Effector CD8-positive, alpha-beta T cell (primary cell): Measurements from ENCODE around the gene ZNF628.
"Not testable (repeated sequence)": the region's sequence is repeated elsewhere in the genome, so short reads cannot be mapped to it uniquely, and the experiment has no call there.

ENCODE experiments used
- DNase-seq: peaks from one replicate; lab custom pipeline; 2025; lab: John Stamatoyannopoulos, UW
- total RNA-seq, 4 experiments: gene quantifications; one replicate each; lab custom pipeline; 2026; lab: John Stamatoyannopoulos, UW

The ZNF628 gene
- total RNA-seq = 6.6 to 17.3 (median 8.8) reads per million in 4 experiments

DNA sequence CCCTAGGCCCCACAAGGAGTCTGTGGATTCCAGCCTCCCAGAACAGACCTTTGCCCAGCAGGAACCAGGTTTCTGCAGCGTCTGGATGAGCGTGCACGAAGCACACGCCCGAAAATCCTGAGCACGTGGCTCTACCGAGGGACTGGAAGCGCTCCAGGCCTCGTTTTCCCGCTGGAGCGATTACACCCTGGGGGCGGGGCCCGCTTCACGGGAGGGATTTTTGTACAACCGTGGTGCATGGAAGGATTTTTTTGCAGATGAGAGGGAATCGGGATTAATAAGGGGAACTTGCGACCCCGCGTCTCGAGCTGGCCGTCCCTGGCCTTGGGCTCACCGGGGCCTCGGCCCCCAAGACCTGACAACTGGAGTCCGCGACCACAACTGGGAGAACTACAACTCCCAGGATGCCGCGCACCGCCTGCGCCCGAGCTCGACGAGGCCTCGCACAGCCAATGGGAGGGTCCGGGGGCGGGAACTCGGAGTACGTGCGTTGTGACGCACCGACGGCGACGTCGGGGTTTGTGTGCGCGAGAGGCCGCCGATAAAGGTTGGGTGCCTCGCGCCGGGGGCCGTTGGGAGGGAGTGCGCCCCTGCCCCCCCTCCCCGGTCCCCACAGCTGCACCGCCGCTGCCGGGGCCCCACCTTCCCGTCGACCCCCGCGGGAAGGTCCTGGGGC, at the start of gene ZNF628:
ZNF628 (plus strand) TSS at position 518 of the 676 bp plus-strand sequence. CDS start 3,294 bp downstream, outside the sequence.
- peak; percentile 94 for DNase-seq

- no peak for DNase-seq
These were observed 45.2 kb upstream of the ZNF628 start for GRCh38 chr19:55431183-55431582.

DNA sequence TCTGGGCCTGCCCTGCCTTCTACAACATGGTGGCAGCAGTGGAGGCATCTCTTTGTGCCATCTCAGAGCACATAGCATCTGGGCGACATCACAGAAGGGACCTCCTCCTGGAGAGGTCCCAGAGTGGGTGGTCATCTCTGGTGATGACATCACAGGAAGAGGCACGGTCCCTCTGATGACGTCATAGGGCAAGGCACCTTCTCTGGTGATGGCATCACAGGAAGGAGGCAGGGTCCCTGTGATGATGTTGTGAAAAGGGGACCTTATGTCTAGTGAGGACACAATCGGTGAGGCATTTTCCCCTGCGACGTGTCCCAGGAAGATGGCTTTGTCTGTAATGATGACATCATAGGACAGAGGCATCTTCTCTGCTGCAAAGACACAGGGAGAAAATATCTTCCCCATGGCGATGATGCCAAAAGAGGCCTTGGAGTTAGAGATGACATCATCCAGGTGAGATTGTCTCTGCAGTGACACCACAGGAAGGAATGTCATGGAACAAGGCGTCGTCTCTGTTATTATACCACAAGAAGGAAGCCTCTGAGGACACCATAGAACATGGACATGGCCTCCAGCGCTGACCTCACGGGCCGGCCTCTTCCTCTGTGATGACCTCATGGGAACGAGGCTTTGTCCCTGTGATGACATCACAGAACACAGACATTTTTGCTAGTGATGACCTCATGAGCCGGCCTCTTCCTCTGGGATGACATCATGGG, 44.0 kb upstream of the ZNF628 start:
- no peak for DNase-seq

- DNase-seq = no peak
These were observed 43.1 kb upstream of the ZNF628 start for GRCh38 chr19:55433292-55433691.

GRCh38 chr19:55434356-55434919, 42.0 kb upstream of the ZNF628 start:
- DNase-seq = no peak

DNA sequence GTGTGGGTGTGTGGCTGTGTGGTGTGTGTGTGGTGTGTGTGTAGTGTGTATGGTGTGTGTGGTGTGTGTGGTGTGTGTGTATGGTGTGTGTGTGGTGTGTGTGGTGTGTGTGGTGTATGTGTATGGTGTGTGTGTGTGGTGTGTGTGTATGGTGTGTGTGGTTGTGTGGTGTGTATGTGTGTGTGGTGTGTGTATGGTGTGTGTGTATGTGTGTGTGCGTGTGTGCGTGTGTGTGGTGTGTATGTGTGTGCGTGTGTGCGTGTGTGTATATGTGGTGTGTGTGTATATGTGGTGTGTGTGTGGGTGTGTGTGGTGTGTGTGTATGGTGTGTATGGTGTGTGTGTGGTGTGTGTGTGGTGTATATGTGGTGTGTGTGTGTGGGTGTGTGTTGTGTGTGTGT, 41.4 kb upstream of the ZNF628 start:
- no peak for DNase-seq

DNA sequence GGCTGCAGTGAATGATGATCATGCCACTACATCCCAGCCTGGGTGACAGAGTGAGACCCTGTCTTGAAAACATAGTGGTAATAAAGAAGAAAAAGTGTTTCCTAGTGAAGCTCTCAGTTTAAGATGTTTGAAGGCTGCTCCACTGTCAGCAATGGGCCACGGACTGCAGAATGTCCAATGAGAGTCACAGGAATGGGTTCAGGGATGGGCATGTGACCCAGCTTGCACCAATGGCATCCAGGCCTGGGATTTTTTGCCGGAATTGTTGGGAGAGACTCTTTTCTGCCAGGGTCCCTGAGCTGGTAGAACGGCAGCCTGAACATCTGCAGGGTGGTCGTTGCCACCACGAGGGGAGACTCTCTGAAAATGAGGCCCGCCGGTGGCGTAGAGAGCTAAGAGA, 39.6 kb upstream of the ZNF628 start:
- no peak for DNase-seq

- no peak for DNase-seq
These were observed 39.0 kb upstream of the ZNF628 start for GRCh38 chr19:55437410-55437809.

DNA sequence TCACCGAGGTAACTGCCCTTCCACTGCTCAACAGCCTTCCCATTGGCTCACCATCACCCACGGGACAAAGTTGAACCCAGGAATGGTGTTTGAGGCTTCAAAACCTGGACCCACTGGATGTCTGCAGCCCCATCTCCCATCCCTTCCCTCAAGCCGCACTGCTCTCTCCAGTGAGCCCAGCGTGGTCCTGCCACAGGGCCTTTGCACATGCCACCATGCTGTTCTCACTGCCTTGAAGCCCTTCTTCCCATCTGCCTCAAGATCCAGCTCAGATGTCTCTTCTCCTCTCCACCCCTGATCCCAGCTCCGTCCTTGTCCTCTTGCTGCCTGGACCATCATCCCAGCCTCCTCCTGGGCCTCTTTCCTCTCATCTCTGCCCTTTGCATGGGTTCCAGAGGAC, 37.4 kb upstream of the ZNF628 start:
- no peak for DNase-seq

DNA sequence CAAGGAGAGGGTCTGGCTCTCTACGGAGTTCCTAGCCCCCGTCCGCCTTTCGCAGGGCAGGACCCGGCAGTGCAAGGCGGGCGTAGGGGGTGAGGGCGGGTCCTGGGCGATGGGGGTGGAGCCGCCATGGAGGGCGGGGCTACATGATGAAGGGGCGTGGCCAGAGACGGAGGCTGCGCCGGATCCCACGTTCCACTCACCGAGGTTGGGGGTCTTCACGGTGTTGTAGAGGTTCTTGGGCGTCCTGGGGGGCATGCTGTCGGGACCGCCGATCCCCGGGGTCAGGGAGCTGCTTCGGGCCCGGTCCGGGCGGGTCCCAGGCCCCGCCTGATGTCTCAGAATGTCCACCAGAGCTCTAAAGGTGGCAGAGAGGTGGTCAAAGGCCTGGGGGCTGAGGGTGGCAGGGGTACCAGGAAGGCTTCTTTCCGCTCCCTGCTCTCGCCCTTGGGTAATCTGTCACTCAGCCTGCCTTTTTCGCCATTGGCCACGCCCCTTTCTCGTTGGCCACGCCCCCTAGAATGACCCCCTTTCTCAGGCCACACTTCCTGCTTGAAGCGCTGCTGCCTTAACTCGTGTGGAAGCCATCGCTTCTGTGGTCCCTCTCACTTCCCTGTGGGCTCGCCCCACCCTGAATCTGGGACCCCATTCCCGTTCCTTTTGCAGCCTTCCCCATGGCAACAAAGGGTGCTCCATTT, 35.9 kb upstream of the ZNF628 start:
- no peak for DNase-seq

DNA sequence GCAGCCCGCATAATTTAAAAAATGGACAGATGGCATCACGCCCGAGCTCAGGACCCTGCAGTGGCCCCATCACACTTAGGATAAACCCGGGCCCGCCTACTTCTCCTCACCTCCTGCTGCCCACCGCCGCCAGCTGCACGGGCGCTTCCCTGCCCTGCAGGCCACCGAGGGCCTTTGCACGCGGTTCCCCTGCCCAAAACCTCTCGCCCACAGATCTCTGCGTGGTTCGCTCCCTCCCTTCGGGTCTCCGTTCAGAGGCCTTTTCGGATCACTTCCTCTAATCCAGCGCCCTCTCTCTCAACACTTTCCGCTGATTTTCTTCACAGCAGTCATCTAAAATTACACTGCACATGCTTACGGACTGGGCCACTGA, 35.1 kb upstream of the ZNF628 start:
- DNase-seq = no peak

GRCh38 chr19:55441692-55442321, 34.6 kb upstream of the ZNF628 start:
- no peak for DNase-seq

- no peak for DNase-seq
These were observed 34.0 kb upstream of the ZNF628 start for GRCh38 chr19:55442372-55442961.

GRCh38 chr19:55443045-55443823, 33.2 kb upstream of the ZNF628 start, which contains the start of gene SHISA7:
TSS of gene SHISA7 (minus strand) at chr19:55443300. CDS start at chr19:55442863, 437 bp downstream.
- no peak for DNase-seq

DNA sequence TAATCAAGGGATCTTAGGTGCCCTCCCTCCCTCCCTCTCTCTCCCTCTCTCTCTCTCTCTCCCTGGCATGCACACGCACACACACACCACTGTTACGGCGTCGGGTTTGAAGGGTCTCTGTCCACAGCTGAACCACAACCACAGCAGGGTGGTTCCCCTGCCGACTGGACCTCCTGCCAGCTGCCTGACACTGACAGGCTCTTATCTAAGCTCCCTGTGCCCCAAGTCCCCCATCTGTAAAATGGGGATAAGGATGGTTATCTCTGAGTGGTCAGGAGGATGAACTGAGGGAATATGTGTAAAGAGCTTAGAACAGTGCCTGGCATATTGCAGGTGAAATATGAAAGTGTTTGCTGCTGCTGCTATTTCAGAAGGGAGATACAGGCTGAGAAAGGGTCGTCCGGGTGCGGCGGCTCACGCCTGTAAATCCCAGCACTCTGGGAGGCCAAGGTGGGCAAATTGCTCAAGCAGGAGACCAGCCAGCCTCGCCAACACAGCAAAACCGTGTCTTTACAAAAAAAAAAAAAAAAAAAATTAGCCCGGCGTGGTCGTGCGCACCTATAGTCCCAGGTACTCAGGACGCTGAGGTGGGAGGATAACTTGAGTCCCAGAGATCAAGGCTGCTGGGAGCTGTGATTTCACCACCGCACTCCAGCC, 32.5 kb upstream of the ZNF628 start:
- no peak for DNase-seq

DNA sequence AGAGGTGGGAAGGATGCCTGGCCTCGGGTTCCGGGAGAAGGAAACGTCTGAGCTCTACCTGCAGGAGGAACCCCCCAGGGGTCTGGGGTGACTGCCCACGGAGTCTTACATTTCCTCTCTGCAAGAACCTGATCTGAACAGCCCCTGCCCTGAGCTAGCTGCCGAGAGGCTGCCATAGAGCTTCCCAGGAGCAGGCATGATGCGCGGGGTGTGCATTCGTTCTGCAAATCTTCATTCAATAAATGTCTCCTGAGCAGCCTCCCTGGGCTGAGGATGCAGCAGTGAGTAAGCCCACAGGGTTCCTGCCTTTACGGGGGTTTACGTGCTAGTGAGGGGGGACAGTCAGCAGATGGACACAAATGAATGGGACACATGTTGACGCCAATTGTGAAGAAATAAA, 31.8 kb upstream of the ZNF628 start:
- DNase-seq = no peak

DNA sequence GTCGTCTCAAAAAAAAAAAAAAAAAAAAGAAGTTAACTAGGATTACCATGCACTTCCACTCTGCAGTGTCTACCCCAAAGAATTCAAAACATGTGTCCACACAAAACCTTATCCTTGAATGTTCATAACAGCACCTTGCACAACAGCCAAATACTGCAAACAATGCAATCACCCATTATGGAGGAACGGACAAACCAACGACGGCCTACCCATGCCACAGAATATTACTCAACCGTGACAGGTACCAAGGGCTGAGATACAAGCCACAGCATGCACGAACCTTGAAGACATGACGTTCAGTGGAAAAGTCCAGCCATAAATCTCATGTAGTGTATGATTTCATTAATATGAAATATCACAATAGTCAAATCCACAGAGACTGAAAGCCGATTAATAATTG, 30.4 kb upstream of the ZNF628 start:
- DNase-seq = no peak

DNA sequence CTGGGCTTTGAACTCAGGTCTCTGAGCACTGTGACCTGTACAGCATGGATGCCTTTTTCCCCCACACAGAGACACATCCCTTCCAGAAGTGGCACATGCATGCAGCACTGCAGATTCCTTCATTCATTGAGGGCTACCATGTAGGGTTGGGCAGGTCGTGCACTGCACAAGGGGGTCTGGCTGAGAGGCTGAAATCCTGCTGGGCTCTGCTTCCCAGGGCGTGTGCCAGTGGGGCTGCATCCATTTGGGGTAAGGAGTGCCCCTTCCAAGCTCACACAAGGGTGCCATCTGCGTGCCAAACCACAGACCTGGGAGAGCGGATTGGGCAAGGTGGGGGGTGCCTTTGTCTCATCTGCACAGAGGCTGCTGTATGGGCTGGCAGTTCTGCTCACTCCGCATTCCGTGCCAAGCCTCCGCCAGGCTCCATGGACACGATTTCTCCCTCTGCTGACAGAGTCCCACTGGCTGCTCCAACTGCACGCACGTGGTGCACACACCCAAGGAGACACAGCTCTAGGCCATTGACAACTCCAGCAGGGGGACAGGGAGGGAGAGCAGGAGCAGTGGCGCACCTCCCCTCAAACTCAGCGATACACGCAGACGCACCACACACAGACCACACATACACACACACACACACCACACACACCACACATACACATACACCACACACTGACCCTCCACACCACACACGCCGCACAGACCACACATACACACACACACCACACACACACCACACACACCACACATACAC, 28.8 kb upstream of the ZNF628 start:
- no peak for DNase-seq

GRCh38 chr19:55448175-55448490, 28.3 kb upstream of the ZNF628 start:
- not testable (repeated sequence) for DNase-seq

GRCh38 chr19:55449469-55449868, 26.9 kb upstream of the ZNF628 start:
- no peak for DNase-seq
